Activated CD8-positive, alpha-beta memory T cell treated with anti-CD3 and anti-CD28 coated beads for 36 hours (primary cell): ENCODE data around the gene FKRP. TPM values are rescaled to one million over a fixed set of nuclear protein-coding genes. Genes with fewer than 3 reads are reported as not detected.
"Not testable (repeated sequence)": the region's sequence is repeated elsewhere in the genome, so short reads cannot be mapped to it uniquely, and the experiment has no call there.

ENCODE experiments used
- CTCF ChIA-PET: fragments of 350-600 bp; sonication (Branson Sonifier 250); formaldehyde crosslinking; loops from one replicate; lab custom pipeline; 2021; ENCODE audit warnings: antibody characterized with exemption; lab: Charles Lee
- POLR2A ChIA-PET: fragments of 350-600 bp; sonication (Branson Sonifier 250); formaldehyde crosslinking; loops from one replicate; lab custom pipeline; 2021; ENCODE audit warnings: antibody characterized with exemption; lab: Charles Lee
- total RNA-seq, 2 experiments: library from RNA; stranded (reverse); gene quantifications; one replicate each; pipeline ENCODE4 v1.2.3, GENCODE V29; 2021

Gene FKRP
- total RNA-seq, 2 experiments from 2014 or later, result 17.8 to 18.9 TPM

- ChIA-PET POLR2A (no interaction called here), CTCF (interaction anchor here (1.1 to 2.2 kb wide), 6 partner anchors 12 to 36 kb away, joined by 3 to 9 read pairs (median 4); no protein-coding TSS in a partner anchor)
Observed at GRCh38 chr19:46764817-46765291, 19.0 kb downstream of the FKRP start.

- POLR2A ChIA-PET, result no interaction called here
- CTCF ChIA-PET, result interaction anchor here (0.5 to 3.0 kb wide), 17 partner anchors 9 to 333 kb away, joined by 3 to 19 read pairs (median 4); no protein-coding TSS in a partner anchor
Observed at GRCh38 chr19:46766569-46767317, 20.9 kb downstream of the FKRP start.

GRCh38 chr19:46768746-46769145, 22.9 kb downstream of the FKRP start:
- POLR2A ChIA-PET, result not testable (repeated sequence)
- CTCF ChIA-PET, result interaction anchor here (2.0 kb wide), 1 partner anchor 15 kb away, joined by 5 read pairs; no protein-coding TSS in a partner anchor

GRCh38 chr19:46772170-46773017, 26.5 kb downstream of the FKRP start:
- ChIA-PET CTCF (no interaction called here), POLR2A (interaction anchor here (0.5 to 2.0 kb wide), 4 partner anchors 12 to 70 kb away, joined by 5 to 8 read pairs (median 5); no protein-coding TSS in a partner anchor)

DNA sequence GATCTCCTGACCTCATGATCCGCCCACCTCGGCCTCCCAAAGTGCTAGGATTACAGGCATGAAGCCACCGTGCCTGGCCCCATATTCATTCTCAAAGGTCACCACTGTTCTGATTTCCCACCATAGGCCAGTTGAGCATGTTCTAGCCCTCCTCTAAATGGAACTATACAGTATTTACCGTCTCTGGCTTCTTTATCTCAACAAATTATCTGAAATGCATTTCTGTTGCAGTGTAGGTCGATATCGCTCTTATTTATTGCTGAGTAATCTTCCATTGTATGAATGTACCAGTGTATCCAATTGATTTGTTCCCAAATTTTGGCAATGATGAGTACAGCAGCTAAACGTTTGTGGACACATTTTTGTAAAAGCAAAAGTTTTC, 27.2 kb downstream of the FKRP start:
- POLR2A ChIA-PET, result interaction anchor here (0.6 to 2.0 kb wide), 2 partner anchors 11 to 66 kb away, joined by 5 read pairs; no protein-coding TSS in a partner anchor
- CTCF ChIA-PET, result interaction anchor here (0.6 kb wide), 1 partner anchor 1628 kb away, joined by 3 read pairs; no protein-coding TSS in a partner anchor

DNA sequence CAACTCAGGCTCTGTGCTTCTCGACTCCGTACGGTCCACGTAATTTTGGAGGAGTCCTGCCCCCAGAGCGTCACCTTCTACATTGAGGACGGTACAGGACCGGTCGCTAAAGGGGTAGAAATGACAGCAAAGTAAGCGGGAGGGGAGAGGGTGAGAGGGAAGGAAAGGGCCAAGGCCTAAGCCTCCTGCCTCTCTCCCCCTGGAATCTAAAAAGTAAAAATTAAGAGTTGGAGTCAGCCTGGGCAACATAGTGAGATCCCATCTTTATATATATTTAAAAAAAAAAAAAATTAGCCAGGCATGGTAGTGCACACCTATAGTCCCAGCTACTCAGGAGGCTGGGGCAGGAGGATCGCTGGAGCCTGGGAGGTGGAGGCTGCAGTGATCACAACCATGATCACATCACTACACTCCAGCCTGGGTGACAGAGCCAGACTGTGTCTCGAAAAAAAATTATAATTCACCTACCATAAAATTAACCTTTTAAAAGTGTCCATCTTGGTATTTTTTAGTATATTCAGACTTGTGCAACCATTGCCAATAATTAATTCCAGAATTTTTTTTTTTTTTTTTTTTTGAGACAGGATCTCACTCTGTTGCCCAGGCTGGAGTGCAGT, 29.9 kb downstream of the FKRP start:
- ChIA-PET POLR2A (interaction anchor here (0.9 kb wide), 1 partner anchor 58 kb away, joined by 4 read pairs; no protein-coding TSS in a partner anchor), CTCF (no interaction called here)

DNA sequence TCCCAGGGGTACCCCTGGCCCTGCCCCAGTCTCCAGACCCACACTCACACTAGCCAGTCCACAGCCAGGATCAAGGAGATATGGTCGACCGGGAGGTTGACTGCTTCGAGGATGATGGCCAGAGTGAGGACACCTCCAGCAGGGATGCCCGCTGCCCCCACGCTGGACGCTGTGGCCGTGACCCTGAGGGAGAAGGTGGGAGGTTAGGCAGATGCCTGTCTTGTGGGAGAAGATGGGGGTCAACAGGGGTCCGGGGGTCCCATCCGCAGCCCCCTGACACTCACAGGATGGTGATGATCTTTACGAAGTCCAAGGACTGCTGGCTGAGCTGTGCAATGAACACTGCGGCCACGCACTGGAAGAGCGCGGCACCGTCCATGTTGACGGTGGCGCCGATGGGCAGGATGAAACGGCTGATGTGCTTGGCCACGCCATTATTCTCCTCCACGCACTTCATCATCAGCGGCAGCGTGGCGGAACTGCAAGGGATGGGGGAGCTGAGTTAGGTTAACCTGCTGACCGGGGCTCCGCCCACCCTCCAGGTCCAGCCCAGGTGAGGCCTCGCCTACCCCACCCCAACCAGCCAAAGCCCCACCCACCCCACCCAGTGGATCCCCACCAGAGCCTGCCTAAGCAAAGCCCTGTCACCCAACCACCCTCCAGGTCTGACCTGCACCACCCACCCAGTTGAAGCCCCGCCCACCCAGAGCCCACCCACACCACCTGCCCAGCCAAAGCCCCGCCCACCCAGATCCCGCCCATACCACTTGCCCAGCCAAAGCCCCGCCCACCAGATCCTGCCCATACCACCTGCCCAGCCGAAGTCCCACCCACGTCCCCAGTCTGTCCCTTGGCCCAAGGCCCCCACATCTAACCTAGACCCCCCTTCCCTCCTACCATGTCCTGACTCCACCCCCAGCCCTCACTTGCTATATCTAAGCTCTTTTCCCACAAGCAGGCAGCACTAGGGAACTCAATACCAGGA, 31.4 kb downstream of the FKRP start:
- POLR2A ChIA-PET, result interaction anchor here (0.6 to 1.1 kb wide), 3 partner anchors 45 to 186 kb away, joined by 3 to 8 read pairs (median 7); no protein-coding TSS in a partner anchor

DNA sequence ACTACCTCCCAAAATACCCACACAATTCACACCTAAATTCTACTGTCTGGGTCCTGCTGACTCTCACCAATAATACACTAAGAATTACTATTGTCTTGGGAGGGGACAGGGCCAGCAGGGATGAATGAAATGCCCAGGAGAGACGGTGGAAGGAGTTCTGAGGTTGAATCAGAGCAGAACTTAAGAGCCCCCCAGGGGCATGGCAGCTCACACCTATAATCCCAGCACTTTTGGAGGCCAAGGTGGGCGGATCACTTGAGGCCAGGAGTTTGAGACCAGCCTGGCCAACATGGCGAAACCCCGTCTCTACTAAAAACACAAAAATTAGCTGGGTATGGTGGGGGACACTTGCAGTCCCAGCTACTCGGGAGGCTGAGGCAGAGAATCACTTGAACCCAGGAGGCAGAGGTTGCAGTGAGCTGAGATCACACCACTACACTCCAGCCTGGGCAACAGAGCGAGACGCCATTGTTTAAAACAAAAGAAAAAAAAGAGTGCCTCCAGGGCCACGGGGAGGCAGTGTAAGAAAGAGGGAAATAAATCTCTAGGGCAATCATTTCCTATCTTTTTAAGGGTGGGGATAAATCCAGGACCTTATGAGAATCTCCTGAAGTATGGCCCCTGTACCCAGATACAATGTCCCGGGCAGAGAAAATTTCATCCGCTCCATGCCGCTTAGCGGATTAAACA, 32.2 kb downstream of the FKRP start:
- POLR2A ChIA-PET, result interaction anchor here (0.6 to 1.1 kb wide), 2 partner anchors 44 to 185 kb away, joined by 7 to 8 read pairs; no protein-coding TSS in a partner anchor
- CTCF ChIA-PET, result interaction anchor here (0.6 to 1.4 kb wide), 2 partner anchors 24 to 961 kb away, joined by 4 read pairs; no protein-coding TSS in a partner anchor

More for the DNA sequence above, 31.4 kb downstream of the FKRP start:
- CTCF ChIA-PET, result interaction anchor here (0.6 to 1.4 kb wide), 2 partner anchors 23 to 960 kb away, joined by 4 read pairs; no protein-coding TSS in a partner anchor

- POLR2A ChIA-PET, result no interaction called here
- CTCF ChIA-PET, result interaction anchor here (0.5 to 4.2 kb wide), 3 partner anchors 16 to 274 kb away, joined by 3 to 16 read pairs (median 3); no protein-coding TSS in a partner anchor
Observed at GRCh38 chr19:46782355-46783019, 36.6 kb downstream of the FKRP start.

DNA sequence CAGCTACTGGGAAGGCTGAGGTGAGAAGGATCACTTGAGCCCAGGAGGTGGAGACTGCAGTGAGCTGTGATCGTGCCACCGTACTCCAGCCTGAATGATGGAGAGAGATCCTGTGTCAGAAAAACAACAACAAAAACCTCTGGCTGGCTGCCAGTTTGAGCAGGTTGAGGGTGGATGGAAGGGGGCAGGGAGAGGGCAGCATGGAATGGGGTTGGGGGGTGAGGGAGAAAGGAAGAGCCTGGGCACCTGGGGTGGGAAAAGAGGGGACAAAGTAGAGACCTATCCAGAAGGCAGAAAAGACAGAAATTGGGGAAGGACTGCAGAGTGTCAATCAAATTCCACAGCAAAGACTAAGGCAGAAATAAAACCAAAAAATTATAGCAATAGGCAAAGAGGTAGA, 37.8 kb downstream of the FKRP start:
- CTCF ChIA-PET, result interaction anchor here (0.6 to 4.2 kb wide), 7 partner anchors 15 to 209 kb away, joined by 3 to 16 read pairs (median 4); no protein-coding TSS in a partner anchor
- POLR2A ChIA-PET, result interaction anchor here (1.1 to 1.4 kb wide), 2 partner anchors 11 to 38 kb away, joined by 3 to 5 read pairs; no protein-coding TSS in a partner anchor

GRCh38 chr19:46784262-46785053, 38.6 kb downstream of the FKRP start:
- ChIA-PET CTCF (interaction anchor here (0.8 to 4.2 kb wide), 9 partner anchors 15 to 145 kb away, joined by 3 to 16 read pairs (median 3); no protein-coding TSS in a partner anchor), POLR2A (interaction anchor here (0.6 to 1.4 kb wide), 7 partner anchors 9 to 327 kb away, joined by 3 to 5 read pairs (median 4); no protein-coding TSS in a partner anchor)

DNA sequence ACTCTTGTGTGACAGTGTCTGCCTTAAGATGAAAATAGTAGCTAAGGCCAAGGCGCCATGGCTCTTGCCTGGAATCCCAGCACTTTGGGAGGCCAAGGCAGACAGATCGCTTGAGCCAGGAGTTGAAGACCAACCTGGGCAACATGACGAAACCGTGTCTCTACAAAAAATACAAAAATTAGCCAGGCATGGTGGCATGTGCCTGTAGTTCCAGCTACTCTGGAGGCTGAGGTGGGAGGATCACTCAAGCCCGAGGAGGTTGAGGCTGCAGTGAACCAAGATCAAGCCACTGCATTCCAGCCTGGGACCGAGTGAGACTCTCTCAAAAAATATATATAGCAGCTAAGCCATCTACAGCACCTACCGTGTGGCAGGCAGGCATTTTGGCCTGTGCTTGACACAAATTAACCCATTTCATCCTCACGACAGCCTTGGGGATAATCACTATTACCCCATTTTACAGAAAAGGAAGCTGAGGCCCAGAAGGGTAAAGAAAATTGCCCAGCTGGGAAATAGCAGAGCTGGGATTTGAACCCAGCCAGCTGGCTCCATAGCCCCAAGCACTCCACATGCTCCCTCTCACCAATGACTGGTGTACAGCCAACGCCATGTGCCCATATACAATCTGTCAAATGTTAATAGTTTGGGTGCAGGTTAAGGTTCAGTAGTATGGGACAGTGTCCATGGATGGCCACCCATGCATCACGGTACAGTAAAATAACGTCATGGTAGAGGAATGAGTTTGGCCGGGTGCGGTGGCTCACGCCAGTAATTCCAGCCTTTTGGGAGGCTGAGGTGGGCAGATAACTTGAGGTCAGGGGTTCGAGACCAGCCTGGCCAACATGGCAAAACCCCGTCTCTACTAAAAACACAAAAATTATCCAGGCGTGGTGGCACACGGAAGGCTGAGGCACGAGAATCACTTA, 39.5 kb downstream of the FKRP start:
- POLR2A ChIA-PET, result interaction anchor here (0.6 to 1.4 kb wide), 7 partner anchors 8 to 326 kb away, joined by 3 to 5 read pairs (median 4); no protein-coding TSS in a partner anchor
- CTCF ChIA-PET, result interaction anchor here (0.8 to 4.2 kb wide), 8 partner anchors 19 to 146 kb away, joined by 3 to 16 read pairs (median 3); no protein-coding TSS in a partner anchor

- ChIA-PET CTCF (interaction anchor here (0.6 to 4.2 kb wide), 5 partner anchors 20 to 84 kb away, joined by 3 to 16 read pairs (median 4); no protein-coding TSS in a partner anchor), POLR2A (interaction anchor here (1.0 to 1.3 kb wide), 2 partner anchors 16 to 54 kb away, joined by 4 to 5 read pairs; no protein-coding TSS in a partner anchor)
Observed at GRCh38 chr19:46785980-46786235, 40.1 kb downstream of the FKRP start.
